Measurements from ENCODE around the gene RMC1. TPM values are rescaled to one million over a fixed set of nuclear protein-coding genes. Genes with fewer than 3 reads are reported as not detected.

RMC1 gene
- total RNA-seq, 1 experiment from 2014 or later, result 39.8 TPM

DNA sequence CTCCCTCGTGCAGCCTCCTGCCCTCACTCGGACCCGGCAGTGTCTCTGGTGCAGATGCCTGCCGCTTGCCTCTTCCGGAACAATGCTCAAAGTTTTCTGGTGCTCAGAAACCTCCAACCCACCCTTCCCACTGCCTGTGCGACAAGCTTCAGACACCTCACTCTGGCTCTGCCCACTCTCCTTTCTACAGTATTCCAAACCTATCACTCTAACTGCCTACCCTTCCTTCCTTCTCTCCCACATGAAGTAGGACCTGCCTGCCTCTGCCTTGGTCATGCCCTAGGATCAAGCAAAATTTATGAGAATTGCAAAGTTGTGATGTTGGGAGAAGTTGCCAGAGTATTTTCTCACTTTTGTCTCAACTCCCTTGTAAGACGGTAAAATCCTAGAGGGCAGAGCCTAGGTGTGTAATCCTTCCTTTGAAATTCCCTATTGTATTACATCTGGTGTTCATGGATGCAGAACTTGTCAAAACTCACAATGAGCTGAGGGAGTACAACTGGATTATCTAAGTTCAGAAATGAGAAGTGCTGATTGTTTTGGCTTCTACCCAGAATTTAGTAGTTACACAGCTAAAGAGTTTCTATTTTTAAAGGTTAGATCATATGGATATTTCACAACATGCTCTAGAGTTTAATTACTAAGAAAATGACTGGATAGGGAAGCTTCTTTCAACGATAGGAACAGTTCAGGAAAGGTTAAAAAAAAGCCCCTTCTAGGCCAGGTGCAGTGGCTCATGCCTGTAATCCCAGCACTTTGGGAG, 75.8 kb downstream of the RMC1 start:
- CTCF ChIA-PET, result no interaction called here
- Histone ChIP-seq H3K27ac (ENCODE audit: low read depth, low read length, poor library complexity, severe bottlenecking) (no peak overlapping the region), H3K4me3 (ENCODE audit: low read depth, low read length, poor library complexity, severe bottlenecking) (no peak overlapping the region), H3K9me3 (ENCODE audit: low read depth, low read length, poor library complexity, severe bottlenecking) (no peaks in the 10 kb centered on the region), H3K27me3 (replicated peaks; ENCODE audit: insufficient read depth, low read depth, low read length, poor library complexity) (no peaks in the 10 kb centered on the region), H3K36me3 (ENCODE audit: insufficient read depth, low read length, poor library complexity, severe bottlenecking) (no peaks in the 10 kb centered on the region), H3K4me1 (ENCODE audit: insufficient read depth, low read length, poor library complexity, severe bottlenecking) (peaks cover 11% of the 10 kb centered on the region)
- intact Hi-C loops (cut with micrococcal nuclease; ENCODE audit: unreplicated experiment), result no loop called here
- POLR2A ChIA-PET (ENCODE audit: low non-redundant PET), result no interaction called here
- DNase-seq (ENCODE audit: low spot score), result peak; percentile 7
- BruUV-seq (replicated peaks), result no TSS peak
- TF ChIP-seq, protein P1, sequence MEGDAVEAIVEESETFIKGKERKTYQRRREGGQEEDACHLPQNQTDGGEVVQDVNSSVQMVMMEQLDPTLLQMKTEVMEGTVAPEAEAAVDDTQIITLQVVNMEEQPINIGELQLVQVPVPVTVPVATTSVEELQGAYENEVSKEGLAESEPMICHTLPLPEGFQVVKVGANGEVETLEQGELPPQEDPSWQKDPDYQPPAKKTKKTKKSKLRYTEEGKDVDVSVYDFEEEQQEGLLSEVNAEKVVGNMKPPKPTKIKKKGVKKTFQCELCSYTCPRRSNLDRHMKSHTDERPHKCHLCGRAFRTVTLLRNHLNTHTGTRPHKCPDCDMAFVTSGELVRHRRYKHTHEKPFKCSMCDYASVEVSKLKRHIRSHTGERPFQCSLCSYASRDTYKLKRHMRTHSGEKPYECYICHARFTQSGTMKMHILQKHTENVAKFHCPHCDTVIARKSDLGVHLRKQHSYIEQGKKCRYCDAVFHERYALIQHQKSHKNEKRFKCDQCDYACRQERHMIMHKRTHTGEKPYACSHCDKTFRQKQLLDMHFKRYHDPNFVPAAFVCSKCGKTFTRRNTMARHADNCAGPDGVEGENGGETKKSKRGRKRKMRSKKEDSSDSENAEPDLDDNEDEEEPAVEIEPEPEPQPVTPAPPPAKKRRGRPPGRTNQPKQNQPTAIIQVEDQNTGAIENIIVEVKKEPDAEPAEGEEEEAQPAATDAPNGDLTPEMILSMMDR (conservative IDR thresholded peaks at IDR 0.05; ENCODE audit: low read depth, low read length), result no peak
- no peak for TF ChIP-seq EZH2 (IDR thresholded peaks at IDR 0.05; ENCODE audit: borderline replicate concordance, low read depth, low read length, poor library complexity, severe bottlenecking)

DNA sequence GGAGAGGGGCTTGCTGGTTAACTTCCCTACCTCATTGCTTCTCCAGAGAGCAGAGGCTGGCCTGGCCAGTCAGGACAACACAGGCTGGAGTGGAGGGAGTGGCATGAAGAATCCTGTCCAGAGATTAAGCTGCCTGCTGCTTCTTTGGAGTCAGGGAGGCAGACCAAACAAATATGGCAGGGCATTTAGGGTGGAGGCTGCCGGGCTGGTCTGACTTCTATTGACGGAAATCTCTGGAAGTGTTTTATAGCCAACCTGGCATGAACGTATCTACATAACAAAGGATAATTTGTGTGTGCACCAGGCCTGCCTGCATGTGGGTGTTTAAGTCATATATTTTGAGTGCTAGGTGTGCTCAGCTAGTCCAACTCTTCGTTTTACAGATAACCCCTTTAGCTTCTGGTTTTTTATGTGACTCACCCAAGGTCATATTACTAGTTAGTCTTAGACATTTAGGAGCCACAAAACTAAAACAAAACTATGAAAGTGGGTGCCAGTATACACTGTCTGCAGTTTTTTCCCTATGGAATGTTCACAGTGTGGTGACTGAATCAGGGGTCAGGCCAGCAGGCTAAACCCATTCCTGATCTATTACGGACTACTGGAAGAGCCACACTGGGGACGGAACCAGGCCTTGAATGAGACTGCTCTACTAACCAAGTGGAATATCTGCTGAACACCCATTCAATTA, 77.5 kb downstream of the RMC1 start:
- no peak overlapping the region for H3K27ac ChIP-seq (ENCODE audit: low read depth, low read length, poor library complexity, severe bottlenecking)
- TF ChIP-seq EZH2 (IDR thresholded peaks at IDR 0.05; ENCODE audit: borderline replicate concordance, low read depth, low read length, poor library complexity, severe bottlenecking), result no peak
- TF ChIP-seq, protein P1 (conservative IDR thresholded peaks at IDR 0.05; ENCODE audit: low read depth, low read length), result no peak
- CTCF ChIA-PET, result no interaction called here
- POLR2A ChIA-PET (ENCODE audit: low non-redundant PET), result no interaction called here
- H3K27me3 ChIP-seq (replicated peaks; ENCODE audit: insufficient read depth, low read depth, low read length, poor library complexity), result no peaks in the 10 kb centered on the region
- H3K9me3 ChIP-seq (ENCODE audit: low read depth, low read length, poor library complexity, severe bottlenecking), result no peaks in the 10 kb centered on the region
- DNase-seq (ENCODE audit: low spot score), result no peak
- intact Hi-C loops (cut with micrococcal nuclease; ENCODE audit: unreplicated experiment), result no loop called here
- no peak overlapping the region for H3K4me3 ChIP-seq (ENCODE audit: low read depth, low read length, poor library complexity, severe bottlenecking)
- BruUV-seq (replicated peaks), result no TSS peak
- peaks cover 15% of the 10 kb centered on the region for H3K4me1 ChIP-seq (ENCODE audit: insufficient read depth, low read length, poor library complexity, severe bottlenecking)
- H3K36me3 ChIP-seq (ENCODE audit: insufficient read depth, low read length, poor library complexity, severe bottlenecking), result no peaks in the 10 kb centered on the region

Other genes with a start within 250 kb of the RMC1 start
- gene RIOK3, start 50.2 kb upstream of the RMC1 start, total RNA-seq (2021), result 34.7 and 35.8 TPM in 2 replicates
- gene NPC1, start 83.0 kb downstream of the RMC1 start, total RNA-seq (2021), result 50.5 and 53.0 TPM in 2 replicates
- gene ANKRD29, start 159.4 kb downstream of the RMC1 start, total RNA-seq (2021), result 2.6 and 2.8 TPM in 2 replicates
- gene LAMA3, start 185.9 kb downstream of the RMC1 start, total RNA-seq (2021), result 2.6 and 2.7 TPM in 2 replicates